ENCODE measurements around the gene STARD13.

GRCh38 chr13:33176526-33176925 is 109.0 kb downstream of the STARD13 start:
- TF ChIP-seq POLR2A (IDR thresholded peaks at IDR 0.05) = no peak
- no peak for TF ChIP-seq CTCF (IDR thresholded peaks at IDR 0.05)
